HG03175 (cell line): Measurements from ENCODE around the gene YAP1.

Experiments
- ATAC-seq: cut with Tn5 transposase; IDR thresholded peaks from one replicate; pipeline ENCODE4 v1.9.1; 2021; ENCODE audit warnings: mild to moderate bottlenecking, moderate library complexity; ENCODE audit not compliant: unreplicated experiment

Gene YAP1

DNA sequence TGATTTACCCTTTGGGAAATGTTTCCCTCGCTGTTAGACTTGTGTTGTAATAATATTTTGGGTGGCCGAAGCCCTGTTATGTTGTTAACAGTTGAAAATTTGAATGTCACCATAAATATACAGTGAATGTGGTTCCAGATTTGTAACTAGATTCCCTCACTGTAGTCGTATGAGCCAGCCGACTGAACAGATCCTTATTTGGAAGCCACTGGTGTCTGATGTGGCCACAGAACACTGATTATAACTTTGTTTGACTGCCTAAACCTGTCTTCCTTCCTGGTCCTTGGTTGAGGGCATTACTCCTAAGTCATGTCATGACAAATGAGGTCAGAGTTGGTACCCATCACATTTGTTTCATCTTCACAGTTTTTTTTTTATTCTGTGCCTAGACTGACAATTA lies 45.4 kb downstream of the YAP1 start:
- ATAC-seq = no peak

DNA sequence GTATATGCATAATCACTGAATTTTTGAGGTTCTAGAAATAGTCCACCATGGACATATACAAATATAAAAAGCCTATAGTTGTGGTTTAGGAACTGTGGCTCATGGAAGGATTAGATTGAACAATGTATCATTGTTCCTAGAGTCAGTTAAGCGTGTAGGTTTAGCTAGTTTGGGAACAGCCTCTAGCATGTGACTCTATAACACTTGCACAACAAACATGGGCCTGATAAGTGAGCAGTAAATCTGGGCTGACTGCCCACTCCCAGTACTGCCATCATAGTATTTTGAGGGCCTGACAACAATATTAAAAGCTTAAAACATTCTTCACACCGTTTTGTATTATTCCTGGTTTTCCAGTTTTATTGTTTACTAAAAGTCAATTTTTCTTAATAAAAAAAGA lies 47.0 kb downstream of the YAP1 start:
- no peak for ATAC-seq

DNA sequence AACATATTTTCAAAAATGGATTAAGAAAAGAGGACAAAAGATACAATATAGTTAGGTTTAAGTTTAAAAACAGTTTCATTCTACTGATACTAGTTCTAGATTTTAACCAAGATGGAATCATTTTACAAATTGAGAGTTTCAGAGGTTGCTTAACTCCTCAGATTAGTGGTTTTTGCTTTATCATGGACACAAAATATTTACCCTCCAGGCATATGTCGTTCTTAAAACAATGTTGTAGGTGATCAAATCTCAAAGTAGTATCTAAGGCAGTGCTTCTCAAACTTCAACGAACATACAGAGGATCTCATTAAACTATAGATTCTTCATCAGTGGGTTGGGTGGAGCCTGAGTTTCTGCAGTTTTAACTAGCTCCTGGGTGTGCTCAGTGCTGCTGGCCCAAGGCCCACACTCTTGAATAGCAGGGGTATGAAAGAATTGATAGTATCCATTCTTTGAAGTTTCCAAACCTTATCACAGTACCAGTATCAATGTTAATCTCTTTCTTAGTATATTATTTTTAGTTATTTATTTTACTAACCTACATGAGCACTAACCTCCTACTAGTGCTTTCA lies 48.0 kb downstream of the YAP1 start:
- ATAC-seq = no peak

DNA sequence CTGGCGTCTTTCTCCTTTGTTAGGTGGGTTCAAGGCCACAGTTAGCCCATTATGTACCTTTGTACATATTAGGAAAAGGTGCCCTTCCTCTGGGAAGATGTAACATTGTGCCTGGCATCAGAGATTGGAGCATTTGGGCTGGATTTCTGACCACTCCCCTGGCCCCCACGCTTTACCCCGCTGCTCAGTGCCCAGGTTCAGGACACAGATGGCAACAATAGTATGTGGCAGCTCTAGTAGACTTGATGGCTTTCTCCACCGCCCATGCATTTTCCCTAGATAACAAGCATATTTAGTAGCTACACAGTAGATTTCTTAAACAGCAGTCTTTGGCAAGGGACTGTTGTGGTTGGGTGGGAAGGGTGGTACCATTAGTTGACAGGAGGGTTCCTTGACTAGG lies 53.1 kb downstream of the YAP1 start:
- no peak for ATAC-seq

DNA sequence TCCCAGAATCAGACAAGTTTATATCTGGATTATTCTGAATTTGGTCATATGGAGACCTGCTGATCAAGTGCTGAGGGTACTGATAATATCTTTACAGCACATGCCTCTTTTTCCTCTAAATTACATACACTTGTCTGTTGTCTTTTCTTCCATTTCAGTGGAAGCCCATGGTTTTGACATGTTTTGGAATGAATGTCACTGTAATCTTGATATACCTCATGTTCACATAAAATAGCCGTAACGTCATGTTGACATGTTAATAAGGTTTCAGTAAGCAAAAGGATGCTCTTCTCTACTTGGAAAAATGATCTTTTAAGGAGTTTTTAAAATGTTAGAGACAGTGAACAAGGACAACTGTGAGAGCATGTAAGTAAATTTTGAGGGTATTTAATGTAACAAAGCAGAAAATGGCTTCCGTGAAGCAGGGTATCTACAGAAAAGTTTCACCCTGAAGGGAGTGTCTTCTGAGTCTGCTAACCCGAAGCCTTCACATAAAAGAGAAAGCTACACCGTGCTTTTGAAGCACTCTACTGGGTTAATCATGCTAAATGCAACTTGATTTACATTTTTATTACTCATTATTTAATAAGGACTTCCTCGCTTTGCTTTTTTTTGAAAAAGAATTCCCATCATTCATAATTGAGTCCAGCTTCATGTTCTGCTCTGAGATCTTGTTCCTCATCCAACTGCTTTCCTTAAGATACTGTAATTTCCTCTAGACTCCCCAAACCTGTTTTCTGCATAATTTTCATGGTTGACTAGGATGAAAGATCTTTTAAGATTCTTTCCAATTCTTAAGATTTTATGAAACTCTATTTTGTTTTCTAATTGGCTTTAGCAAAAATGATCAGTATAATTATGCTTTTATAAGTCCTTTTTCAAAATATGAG lies 56.2 kb downstream of the YAP1 start:
- no peak for ATAC-seq

DNA sequence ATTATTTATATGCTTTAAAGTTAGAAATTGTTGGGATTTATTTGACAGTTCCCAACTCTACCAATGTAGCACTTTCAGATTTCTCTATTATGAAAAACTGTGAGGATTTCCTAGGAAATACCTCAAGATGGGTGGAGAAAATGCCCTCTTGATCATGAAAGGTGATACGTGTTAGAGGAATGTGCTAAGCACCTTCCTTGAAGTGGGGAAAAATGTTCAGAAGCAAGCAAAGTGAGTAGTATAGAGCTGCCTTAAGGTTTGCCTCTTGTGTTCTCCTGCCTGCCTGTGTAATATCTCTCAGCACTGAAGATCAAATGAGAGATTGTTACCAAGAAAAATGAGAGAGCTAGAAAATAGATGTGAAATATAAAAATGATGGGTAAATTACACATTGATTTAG lies 58.2 kb downstream of the YAP1 start:
- no peak for ATAC-seq

DNA sequence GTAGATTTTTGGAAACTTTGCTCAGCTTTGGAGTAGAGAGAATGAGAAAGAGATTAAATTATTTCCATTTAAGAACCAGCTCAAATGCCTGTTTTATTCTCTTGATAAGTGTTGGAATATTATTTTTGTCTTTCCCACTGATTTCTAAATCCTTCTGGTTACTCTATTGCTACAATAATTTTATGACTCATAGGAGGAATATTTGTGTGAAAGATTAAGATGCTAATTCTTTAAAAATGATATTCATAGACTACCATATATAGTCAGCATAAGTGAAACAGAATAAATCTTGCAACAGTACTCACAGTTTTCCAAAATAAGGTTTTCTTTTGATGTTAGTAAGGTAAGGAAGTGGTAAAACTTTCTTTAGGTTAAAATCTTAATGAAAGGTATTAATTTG lies 60.9 kb downstream of the YAP1 start:
- no peak for ATAC-seq

DNA sequence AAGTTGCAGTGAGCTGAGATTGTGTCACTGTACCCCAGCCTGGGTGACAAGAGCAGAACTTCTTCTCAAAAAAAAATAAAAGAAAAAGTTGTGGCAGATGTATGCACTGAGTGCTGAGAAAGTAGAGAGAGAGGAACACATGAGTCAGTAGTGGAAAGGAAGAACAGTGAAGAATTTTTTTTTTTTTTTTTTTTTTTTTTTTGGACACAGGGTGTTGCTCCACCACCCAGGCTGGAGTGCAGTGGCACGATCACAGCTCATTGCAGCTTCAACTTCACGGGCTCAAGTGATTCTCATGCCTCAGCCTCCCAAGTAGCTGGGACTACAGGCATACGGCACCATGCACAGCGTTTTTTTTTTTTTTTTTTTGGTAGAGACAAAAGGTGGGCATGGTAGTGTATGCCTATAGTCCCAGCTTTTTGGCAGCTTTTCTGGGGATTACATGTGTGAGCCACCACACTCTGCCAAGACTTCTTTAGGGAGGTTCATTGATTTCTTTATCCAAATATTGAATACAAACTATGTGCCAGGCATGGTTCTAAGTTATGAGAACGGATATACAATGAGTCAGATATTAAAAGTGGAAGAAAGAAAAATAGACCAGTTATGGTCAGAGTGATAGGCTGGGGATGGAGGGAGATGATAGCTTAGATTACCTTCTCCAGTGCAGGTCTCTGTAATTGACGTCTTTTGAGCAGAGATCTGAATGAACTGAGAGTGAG lies 62.0 kb downstream of the YAP1 start:
- no peak for ATAC-seq

DNA sequence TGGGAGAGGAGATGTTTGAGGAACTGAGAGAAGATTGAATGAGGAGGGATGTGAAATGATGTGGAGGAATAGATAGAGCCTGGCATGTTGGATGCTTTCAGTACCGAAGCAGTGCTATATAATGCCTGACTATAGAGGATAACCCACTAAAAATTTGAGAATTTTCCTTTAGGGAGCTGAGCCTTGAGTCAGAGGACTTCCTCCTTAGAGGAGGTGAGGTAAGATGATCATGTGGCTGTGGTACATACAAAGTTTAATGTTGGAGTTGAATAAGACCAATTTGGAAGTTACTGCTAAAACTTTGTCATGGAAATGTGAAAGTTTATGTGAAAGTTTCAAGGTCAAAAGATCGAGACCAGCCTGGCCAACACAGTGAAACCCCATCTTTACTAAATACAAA lies 66.9 kb downstream of the YAP1 start:
- no peak for ATAC-seq

DNA sequence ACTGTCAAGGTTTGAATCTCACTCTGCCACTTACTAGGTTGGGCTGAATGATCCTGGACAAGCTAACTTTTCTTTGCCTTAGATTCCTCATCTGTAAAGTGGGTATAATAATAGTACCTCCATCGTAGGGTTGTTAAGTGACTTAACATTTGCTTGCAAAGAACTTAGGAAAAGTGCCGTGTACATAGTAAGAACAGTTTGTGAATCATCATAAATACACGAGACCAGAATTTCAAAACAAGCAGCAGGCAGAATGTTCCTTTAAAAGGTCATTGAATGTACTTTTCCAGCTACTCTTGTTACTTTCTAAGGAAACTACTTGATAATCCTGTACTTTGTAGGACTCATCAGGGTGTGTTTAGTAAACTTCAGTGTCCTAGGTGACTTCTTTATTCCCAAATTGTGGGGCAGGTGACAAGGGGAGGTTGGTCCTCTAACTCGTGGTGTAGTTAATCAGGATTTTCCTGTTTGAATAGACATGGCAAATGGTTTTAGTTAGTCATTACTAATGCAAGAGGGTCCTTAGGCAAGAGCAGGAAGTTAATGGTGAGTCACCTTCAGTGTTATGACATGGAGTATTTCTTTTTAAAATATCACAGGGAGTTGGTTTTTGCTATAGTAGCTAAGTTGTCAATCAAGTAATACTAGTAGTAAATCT lies 67.9 kb downstream of the YAP1 start:
- ATAC-seq = no peak

DNA sequence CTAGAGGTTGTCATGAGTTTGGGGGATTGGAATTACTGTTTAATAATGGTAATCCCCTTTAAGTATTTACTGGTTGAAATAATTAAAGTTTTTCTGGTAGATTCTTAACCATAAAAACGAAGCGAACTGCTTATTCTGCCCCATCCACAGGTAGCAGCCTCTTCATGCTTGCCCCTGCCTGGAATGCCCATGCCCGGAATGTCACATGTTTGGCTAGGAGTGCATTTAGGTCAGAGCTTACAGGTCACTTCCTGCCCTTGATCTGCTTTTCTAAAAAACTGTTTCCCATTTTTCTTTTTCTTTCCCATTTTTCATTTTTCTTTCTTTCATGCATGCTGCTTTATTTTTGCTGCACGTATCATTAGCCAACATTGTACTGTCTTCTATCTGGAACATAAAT lies 69.1 kb downstream of the YAP1 start:
- no peak for ATAC-seq

DNA sequence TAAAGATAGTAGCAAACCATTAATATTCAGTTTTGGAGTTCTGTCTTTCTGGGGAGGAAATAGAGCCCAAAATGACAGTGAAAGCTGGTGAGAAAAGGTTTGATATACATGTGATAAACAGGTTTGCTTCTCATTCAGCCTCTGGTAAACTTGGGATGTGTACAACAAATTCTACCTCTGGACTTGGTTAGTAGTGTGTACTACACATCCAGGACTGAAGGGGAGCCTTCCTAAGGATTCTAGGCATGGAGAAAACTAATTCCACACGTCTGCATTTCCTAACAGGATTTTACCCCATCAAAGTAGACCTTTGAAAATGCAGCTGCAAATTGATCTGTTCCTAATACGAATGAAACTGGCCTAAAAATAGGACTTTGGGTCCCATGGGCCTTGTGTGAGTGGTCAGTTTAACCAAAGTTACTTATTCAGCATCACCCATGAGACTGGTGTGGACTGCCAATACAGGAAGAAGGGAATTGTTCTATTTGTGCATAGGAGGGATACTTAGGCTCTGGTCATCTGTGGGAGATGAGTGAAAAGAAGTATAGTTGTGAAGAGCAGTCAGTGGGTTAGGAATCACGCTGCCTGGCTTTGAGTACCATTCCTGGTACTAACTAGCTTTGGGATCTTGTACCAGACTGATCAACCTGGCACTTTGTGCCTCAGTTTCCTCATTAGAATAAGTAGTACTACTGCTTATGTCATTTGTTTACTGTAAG lies 74.2 kb downstream of the YAP1 start:
- ATAC-seq = no peak

DNA sequence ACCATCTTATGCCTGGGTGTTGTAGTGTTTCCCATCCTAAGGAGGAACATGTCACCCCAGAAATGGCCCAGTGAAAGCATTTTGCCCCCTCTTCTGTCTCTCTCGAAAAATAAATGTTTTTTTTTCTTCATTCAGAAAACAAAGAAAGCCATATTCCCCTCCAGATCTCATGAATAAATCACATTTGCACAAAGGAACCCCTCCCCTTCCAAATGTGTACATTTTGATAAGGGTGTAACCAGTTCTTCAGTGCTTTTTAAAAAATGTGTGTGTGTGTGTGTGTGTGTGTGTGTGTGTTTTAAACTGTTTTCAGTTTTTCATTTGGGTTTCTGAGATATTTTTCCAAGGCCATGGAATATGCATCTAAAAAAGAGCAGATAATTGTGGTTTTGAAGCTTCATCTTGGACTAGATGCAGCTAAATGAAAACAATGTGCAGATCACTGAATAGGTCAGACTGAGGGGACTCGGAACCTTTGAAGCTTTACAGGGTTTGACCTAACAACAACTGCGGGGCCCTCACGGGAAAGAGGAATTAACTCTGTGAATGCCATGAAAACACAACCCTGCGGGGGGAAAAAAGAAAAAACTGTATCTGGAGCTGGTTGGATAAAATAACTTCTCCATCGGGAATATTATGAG lies 76.4 kb downstream of the YAP1 start:
- ATAC-seq = no peak

DNA sequence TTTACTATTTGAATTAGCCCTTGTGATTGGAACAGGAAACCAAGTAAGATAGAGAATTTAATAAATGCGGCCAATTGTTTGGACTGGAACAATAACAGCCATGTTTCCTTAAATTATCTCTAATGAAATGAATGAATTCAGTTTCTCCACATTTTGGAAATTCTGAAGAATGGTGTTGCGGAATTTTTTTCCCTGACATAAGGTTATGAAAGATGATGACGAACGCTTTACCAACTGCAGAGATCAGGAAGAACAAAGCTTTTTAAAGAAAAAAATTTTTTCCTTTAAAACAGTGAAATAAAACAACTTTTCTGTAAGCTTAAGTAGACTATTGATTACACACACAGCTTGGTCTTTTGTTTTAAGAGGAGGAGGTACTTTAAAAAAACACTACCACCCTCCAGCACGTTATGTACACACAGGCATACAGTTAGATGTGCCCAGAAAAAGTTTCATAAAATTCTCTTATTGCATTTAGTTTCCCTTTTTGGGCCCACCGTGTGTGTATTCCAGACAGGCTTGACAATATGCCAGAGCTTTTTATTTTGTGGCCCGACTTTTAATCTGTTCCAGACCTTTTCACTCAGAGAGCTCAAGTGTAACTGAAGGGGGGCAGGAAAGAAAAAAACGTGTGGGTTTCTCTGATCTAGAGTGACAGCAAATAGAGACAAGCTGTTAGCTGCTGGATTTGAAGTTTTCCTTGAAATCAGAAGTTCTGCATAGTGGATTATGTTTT lies 77.3 kb downstream of the YAP1 start:
- ATAC-seq = no peak

DNA sequence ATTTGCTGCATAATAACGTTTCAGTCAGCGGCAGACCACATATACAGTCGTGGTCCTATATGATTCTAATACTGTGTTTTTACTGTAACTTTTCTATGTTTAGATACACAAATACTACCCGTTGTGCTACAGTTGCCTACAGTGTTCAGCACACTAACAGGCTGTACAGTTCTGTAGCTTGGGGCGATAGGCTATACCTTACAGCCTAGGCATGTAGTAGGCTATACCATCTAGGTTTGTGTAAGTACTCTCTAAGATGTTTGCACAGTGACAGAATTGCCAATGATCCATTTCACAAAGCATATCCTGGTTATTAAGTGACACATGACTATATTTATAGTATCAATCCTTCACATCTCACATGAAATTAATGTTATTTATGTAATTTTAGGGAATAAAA lies 78.2 kb downstream of the YAP1 start:
- ATAC-seq = no peak

DNA sequence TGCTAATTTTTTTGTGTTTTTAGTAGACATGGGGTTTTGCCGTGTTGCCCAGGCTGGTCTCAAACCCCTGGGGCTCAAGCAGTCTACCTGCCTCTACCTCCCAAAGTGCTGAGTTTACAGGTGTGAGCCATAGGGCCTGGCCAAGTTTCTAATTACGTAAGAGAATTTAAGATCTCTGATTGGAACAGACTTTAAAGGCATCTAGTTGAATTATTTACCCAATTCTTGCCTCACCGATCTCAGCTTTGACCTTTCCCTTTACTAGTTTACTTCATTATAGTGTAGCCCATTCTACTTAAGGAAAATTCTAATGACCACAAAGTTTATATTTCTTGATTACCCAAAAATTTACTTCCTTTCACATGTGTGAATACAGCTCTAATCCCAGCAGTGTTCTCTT lies 81.6 kb downstream of the YAP1 start:
- ATAC-seq = no peak

DNA sequence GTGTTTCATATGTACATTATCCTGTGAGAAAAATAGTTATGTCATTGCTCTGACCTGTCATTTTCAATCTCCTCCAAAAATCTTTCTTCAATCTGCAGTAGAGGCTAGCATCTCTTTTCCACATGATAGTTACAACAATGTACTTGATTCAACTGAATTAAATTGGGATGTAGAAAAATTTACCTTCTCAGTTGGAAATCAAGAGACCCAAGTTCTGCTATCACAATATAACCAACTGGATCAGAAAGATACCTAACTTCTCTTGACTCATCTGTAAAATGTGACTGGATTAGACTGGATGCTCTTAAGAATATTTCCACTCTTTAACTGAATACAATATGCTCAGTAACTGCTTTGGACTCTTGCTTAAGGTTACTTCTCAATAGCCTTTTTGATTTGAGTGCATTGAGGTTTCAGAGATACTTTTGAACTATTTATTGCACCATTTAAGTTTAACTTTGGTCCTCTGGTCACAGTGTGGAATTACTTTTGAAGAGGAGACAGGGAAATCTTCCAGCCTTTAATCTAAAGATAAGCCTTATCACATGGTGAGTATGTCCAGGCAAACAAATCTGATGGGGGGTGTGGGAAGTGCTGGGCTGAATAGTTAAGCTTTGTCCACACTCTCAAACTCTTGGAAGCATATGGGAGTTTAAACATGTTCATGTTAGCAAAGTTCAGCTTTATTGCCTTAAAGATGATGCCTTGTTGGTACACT lies 82.3 kb downstream of the YAP1 start:
- ATAC-seq = no peak

DNA sequence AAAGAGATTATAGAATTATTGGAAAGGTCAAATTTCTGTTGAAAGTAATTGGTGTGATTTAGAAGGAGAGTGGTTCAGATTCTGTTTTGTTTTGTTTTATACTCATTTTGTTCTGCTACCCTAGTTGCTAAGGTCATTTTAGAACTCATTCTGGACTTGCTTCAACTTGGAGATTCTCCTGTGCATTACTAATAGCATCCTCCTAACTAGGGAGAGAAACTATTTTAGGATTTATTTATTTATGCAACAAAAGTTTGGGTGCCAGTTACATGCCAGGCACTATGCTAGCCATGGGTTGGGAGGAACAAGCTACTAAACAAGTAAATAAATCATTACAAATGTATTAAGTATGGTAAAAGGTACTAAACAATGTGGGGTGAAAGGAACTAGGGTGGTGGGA lies 84.0 kb downstream of the YAP1 start:
- no peak for ATAC-seq

DNA sequence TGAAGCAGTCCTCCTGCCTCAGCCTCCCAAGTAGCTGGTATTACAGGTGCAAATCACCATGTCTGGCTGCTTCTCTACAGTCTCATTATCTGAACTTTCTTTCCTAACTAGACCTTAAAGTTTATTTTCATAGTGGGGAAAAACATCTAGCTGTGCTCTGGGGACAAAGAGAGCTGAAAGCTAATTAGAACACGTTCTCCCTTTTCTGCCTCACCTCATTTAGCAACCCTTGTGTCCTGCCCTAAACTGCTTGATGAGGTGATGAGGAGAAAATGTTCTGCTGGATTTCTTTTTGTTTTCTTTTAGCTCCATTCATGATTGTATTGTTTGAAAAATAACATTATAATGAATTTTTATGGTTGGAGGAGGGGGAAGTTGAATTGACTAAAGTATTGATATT lies 84.7 kb downstream of the YAP1 start:
- no peak for ATAC-seq
